Keratinocyte (primary cell): Measurements from ENCODE around the gene POLR3F. TPM values are rescaled to one million over a fixed set of nuclear protein-coding genes. Genes with fewer than 3 reads are reported as not detected.

Source experiments
- DNase-seq: peaks from one replicate; pipeline ENCODE4 v3.0.0-alpha.2; 2011; ENCODE audit warnings: low read depth, missing footprints, low spot score
- FAIRE-seq: peaks from 2 replicates; lab custom pipeline; 2011; peaks lifted over from hg19 to GRCh38; lab: Jason Lieb, UNC
- H2AFZ ChIP-seq: 2 replicates; pipeline ENCODE4 v1.6.0; 2012; ENCODE audit warnings: low read length, control low read depth, inconsistent platforms; ENCODE audit not compliant: control insufficient read depth
- H3K27ac ChIP-seq: 2 replicates; pipeline ENCODE4 v1.5.1; 2011; ENCODE audit warnings: low read length; ENCODE audit not compliant: control insufficient read depth, insufficient read depth
- H3K27me3 ChIP-seq: 3 replicates; pipeline ENCODE4 v1.6.0; 2011; ENCODE audit warnings: low read length; ENCODE audit not compliant: control insufficient read depth, insufficient read depth; ENCODE audit errors: extremely low read depth
- H3K36me3 ChIP-seq, 2 experiments: 2 replicates in 1 of 2; 3 replicates in 1 of 2; pipeline ENCODE4 v1.5.1; 2011; ENCODE audit warnings: low read length in 2 of 2, mild to moderate bottlenecking in 1 of 2; ENCODE audit not compliant: control insufficient read depth in 2 of 2, insufficient read depth in 2 of 2; ENCODE audit errors: extremely low read depth in 1 of 2
- H3K4me1 ChIP-seq: 3 replicates; pipeline ENCODE4 v1.5.1; 2011; ENCODE audit warnings: low read length; ENCODE audit not compliant: control insufficient read depth, insufficient read depth; ENCODE audit errors: extremely low read depth
- H3K4me2 ChIP-seq: 3 replicates; pipeline ENCODE4 v1.6.0; 2011; ENCODE audit warnings: low read depth, low read length; ENCODE audit not compliant: control insufficient read depth, insufficient read depth; ENCODE audit errors: extremely low read depth
- H3K4me3 ChIP-seq, 3 experiments: fragments of 200-600 bp in 1 of 3; sonication (generic) in 1 of 3; 2 replicates in 2 of 3; 3 replicates in 1 of 3; pipeline ENCODE4 v1.5.1; 2011 to 2016; ENCODE audit warnings: low read length in 3 of 3, mild to moderate bottlenecking in 3 of 3, control low read depth in 2 of 3, inconsistent platforms in 1 of 3, low read depth in 1 of 3, mixed read lengths in 1 of 3, mixed run types in 1 of 3, moderate library complexity in 1 of 3; ENCODE audit not compliant: control insufficient read depth in 2 of 3, insufficient read depth in 2 of 3; ENCODE audit errors: extremely low read depth in 1 of 3
- H3K79me2 ChIP-seq: 2 replicates; pipeline ENCODE4 v1.6.0; 2012; ENCODE audit warnings: low read length; ENCODE audit not compliant: control insufficient read depth, insufficient read depth
- H3K9ac ChIP-seq: 3 replicates; pipeline ENCODE4 v1.6.0; 2011; ENCODE audit warnings: low read length; ENCODE audit not compliant: control insufficient read depth, insufficient read depth; ENCODE audit errors: extremely low read depth
- H3K9me1 ChIP-seq: 3 replicates; pipeline ENCODE4 v1.6.0; 2011; ENCODE audit warnings: low read length; ENCODE audit not compliant: control insufficient read depth, insufficient read depth; ENCODE audit errors: extremely low read depth
- H3K9me3 ChIP-seq: 2 replicates; pipeline ENCODE4 v1.5.1; 2012; ENCODE audit warnings: low read depth, low read length; ENCODE audit not compliant: control insufficient read depth
- H4K20me1 ChIP-seq: 3 replicates; pipeline ENCODE4 v1.6.0; 2011; ENCODE audit warnings: low read length; ENCODE audit not compliant: control insufficient read depth, insufficient read depth; ENCODE audit errors: extremely low read depth
- CTCF ChIP-seq, 3 experiments: IDR thresholded peaks in 1 of 3; conservative IDR thresholded peaks in 1 of 3; optimal IDR thresholded peaks in 1 of 3; 2 replicates in 2 of 3; 3 replicates in 1 of 3; pipeline versions ENCODE3 to v1.5.1; 2011; ENCODE audit warnings: low read length in 3 of 3, mild to moderate bottlenecking in 3 of 3, moderate library complexity in 2 of 3, control low read depth in 1 of 3, inconsistent platforms in 1 of 3; ENCODE audit not compliant: insufficient read depth in 2 of 3; ENCODE audit errors: extremely low read depth in 1 of 3
- EZH2 ChIP-seq: IDR thresholded peaks from one replicate; pipeline ENCODE4 v1.6.1; 2012; ENCODE audit warnings: inconsistent platforms, mild to moderate bottlenecking, low read length, moderate library complexity
- dilution Hi-C: fragments of 300-500 bp; cut with MboI; formaldehyde crosslinking; loops from one replicate; pipeline ENCODE4 v1.7.0; 2020; ENCODE audit warnings: low sequenced_read_pairs; ENCODE audit not compliant: extremely low pct_ligation_motif_present
- polyA plus RNA-seq, 5 experiments: library from polyadenylated mRNA; depleted of rRNA in 3 of 5; stranded (reverse) in 3 of 5; stranded (forward) in 1 of 5; unstranded in 1 of 5; fragments of >200 nt; gene quantifications; 1 replicate in 1 of 5; 2 replicates in 3 of 5; 3 replicates in 1 of 5; pipeline versions ENCODE4 v1.2.1 to v1.2.3, GENCODE V29; 2011 to 2012; ENCODE audit warnings: missing spikeins in 2 of 5, low read depth in 1 of 5, low replicate concordance in 1 of 5
- small RNA-seq, 3 experiments: library from RNA; depleted of rRNA; stranded (forward); fragments of <200 nt; gene quantifications; one replicate each; pipeline ENCODE3, GENCODE V24; 2012; ENCODE audit warnings: low read depth in 3 of 3, low replicate concordance in 1 of 3; ENCODE audit not compliant: insufficient read length in 3 of 3

Gene POLR3F
- polyA plus RNA-seq, 1 donor (not counting 4 experiments of a cell fraction or from before 2014, with no cell fraction given) = 12.2 TPM

GRCh38 chr20:18533978-18534644 lies 66.9 kb downstream of the POLR3F start:
- H3K4me1 ChIP-seq = no peaks in the 10 kb centered on the region
- dilution Hi-C loops = no loop called here
- no peak overlapping the region for H3K27ac ChIP-seq
- peaks cover 26 to 45% of the 10 kb centered on the region in 2 experiments for H3K36me3 ChIP-seq
- H3K9me1 ChIP-seq = no peaks in the 10 kb centered on the region
- no peaks in the 10 kb centered on the region for H3K27me3 ChIP-seq
- TF ChIP-seq CTCF (optimal IDR thresholded peaks at IDR 0.05 in 1 of 3, IDR thresholded peaks at IDR 0.05 in 1 of 3, conservative IDR thresholded peaks at IDR 0.05 in 1 of 3; ENCODE audit: extremely low read depth in 1 of 3, insufficient read depth in 2 of 3, low read length in 3 of 3) = no peak
- no peak for TF ChIP-seq EZH2
- no peak for FAIRE-seq
- H4K20me1 ChIP-seq = no peaks in the 10 kb centered on the region
- no peaks in the 10 kb centered on the region for H3K9me3 ChIP-seq
- no peak overlapping the region for H3K4me2 ChIP-seq
- no peak for DNase-seq
- H2AFZ ChIP-seq = no peak overlapping the region
- H3K4me3 ChIP-seq = no peak overlapping the region
- H3K79me2 ChIP-seq = peaks cover 1% of the 10 kb centered on the region
- no peak overlapping the region for H3K9ac ChIP-seq

Small RNA genes lying within 50 kb of the gene (small RNA-seq; reads per million reads assigned to genes)
- 0 reads per million in 3 experiments for gene MIR3192
- 0 reads per million in 3 experiments for gene RNA5SP476

Other genes starting within 250 kb of the POLR3F start
- gene ZNF133, start 178.9 kb upstream of the POLR3F start, polyA plus RNA-seq = 10.9 to 25.0 TPM (median 15.8 TPM) in 3 replicates
- gene DZANK1, start 360 bp upstream of the POLR3F start, polyA plus RNA-seq = 1.7 to 3.4 TPM (median 3.0 TPM) in 3 replicates
- 16.5 to 17.9 TPM (median 17.3 TPM) in 3 replicates for gene RBBP9, start 29.8 kb downstream of the POLR3F start, polyA plus RNA-seq
- gene SEC23B, start 40.5 kb downstream of the POLR3F start, polyA plus RNA-seq = 96.1 to 104 TPM (median 102 TPM) in 3 replicates
- gene SMIM26, start 100.0 kb downstream of the POLR3F start, polyA plus RNA-seq = 76.6 to 155 TPM (median 124 TPM) in 3 replicates
- gene DTD1, start 120.7 kb downstream of the POLR3F start, polyA plus RNA-seq = 49.3 to 79.2 TPM (median 68.3 TPM) in 3 replicates